SK-N-SH treated with all-trans-retinoic acid at 6 μM for 48 hours (cell line): Measurements from ENCODE around the gene DEAF1.

Source experiments
- CREB5 ChIP-seq: fragments of 250-450 bp; sonication (Bioruptor Pico); IDR thresholded peaks from 2 replicates; pipeline ENCODE4 v1.5.1; 2020; ENCODE audit warnings: low read depth, mild to moderate bottlenecking, moderate library complexity
- CSRNP3 ChIP-seq: fragments of 250-450 bp; sonication (Bioruptor Pico); IDR thresholded peaks from 2 replicates; pipeline ENCODE4 v1.5.1; 2021; ENCODE audit warnings: mild to moderate bottlenecking, moderate library complexity
- ESRRG ChIP-seq: fragments of 250-450 bp; sonication (Bioruptor Pico); IDR thresholded peaks from 2 replicates; pipeline ENCODE4 v1.6.1; 2021; ENCODE audit warnings: mild to moderate bottlenecking
- RARB ChIP-seq: fragments of 250-450 bp; sonication (Bioruptor Pico); IDR thresholded peaks from 2 replicates; pipeline ENCODE4 v1.8.0; 2021; ENCODE audit warnings: mild to moderate bottlenecking, moderate library complexity
- TCF4 ChIP-seq: fragments of 250-450 bp; sonication (Bioruptor Pico); IDR thresholded peaks from 2 replicates; pipeline ENCODE4 v1.8.0; 2021; ENCODE audit warnings: mild to moderate bottlenecking, moderate library complexity, borderline replicate concordance
- TOX ChIP-seq: fragments of 250-450 bp; sonication (Bioruptor Pico); IDR thresholded peaks from 2 replicates; pipeline ENCODE4 v1.8.0; 2021; ENCODE audit warnings: mild to moderate bottlenecking, moderate library complexity, borderline replicate concordance
- ZC3H10 ChIP-seq: fragments of 250-450 bp; sonication (Bioruptor Pico); IDR thresholded peaks from 2 replicates; pipeline ENCODE4 v1.5.1; 2021; ENCODE audit warnings: mild to moderate bottlenecking, moderate library complexity
- ZFP3 ChIP-seq: fragments of 250-450 bp; sonication (Bioruptor Pico); IDR thresholded peaks from 2 replicates; pipeline ENCODE4 v1.5.0; 2020; ENCODE audit warnings: mild to moderate bottlenecking, moderate library complexity
- TF ChIP-seq, protein P1 (sequence below): fragments of 250-450 bp; sonication (Bioruptor Pico); IDR thresholded peaks from 2 replicates; pipeline ENCODE4 v1.8.0; 2020; ENCODE audit warnings: mild to moderate bottlenecking, moderate library complexity, borderline replicate concordance
- TF ChIP-seq, protein P2 (sequence below): fragments of 250-450 bp; sonication (Bioruptor Pico); IDR thresholded peaks from 2 replicates; pipeline ENCODE4 v1.8.0; 2021; ENCODE audit warnings: low read depth, mild to moderate bottlenecking, moderate library complexity, borderline replicate concordance

DNA sequence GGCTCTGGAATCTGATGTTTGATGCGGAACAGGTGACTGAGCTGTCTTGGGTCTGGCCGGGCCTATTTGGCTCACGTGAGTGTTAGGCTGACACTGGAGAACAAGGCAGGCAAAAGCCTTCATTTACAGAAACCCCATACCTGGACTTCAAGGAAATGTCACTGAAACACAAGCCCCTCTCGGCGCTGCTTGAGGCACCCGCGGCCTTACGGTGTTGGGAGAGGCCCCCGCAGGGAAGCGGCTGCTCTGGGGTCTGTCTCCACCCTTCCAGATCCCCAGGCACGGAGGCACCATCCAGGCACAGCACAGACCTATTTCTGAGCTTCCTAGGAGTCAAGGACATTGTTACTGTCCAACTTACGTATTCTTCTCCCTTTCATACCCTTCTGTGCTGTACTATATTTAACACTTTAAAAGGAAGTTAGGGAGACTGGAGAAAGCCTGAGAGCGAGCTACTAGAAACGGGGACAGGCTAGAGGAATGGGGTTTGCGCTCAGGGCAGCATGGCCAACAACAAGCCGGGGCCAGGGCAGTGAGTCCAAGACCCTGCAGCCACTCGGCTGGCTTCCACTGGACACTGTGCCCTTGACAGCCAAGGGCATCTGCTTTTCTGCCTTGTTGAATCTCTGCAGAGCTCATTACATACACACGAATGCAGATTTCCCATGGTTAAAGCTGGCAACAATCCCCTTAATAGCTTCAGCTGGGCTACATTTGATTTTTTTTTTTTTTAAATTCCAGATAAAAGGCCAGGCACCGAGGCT lies 34.2 kb downstream of the DEAF1 start:
- TF ChIP-seq CREB5 (CRISPR knock-in tag) (no peak), TOX (CRISPR knock-in tag) (no peak), ESRRG (CRISPR knock-in tag) (no peak), TCF4 (CRISPR knock-in tag) (no peak), ZFP3 (CRISPR knock-in tag) (no peak), ZC3H10 (CRISPR knock-in tag) (no peak), CSRNP3 (no peak), RARB (no peak)
- TF ChIP-seq, protein P1, sequence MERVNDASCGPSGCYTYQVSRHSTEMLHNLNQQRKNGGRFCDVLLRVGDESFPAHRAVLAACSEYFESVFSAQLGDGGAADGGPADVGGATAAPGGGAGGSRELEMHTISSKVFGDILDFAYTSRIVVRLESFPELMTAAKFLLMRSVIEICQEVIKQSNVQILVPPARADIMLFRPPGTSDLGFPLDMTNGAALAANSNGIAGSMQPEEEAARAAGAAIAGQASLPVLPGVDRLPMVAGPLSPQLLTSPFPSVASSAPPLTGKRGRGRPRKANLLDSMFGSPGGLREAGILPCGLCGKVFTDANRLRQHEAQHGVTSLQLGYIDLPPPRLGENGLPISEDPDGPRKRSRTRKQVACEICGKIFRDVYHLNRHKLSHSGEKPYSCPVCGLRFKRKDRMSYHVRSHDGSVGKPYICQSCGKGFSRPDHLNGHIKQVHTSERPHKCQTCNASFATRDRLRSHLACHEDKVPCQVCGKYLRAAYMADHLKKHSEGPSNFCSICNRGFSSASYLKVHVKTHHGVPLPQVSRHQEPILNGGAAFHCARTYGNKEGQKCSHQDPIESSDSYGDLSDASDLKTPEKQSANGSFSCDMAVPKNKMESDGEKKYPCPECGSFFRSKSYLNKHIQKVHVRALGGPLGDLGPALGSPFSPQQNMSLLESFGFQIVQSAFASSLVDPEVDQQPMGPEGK (CRISPR knock-in tag), result no peak
- TF ChIP-seq, protein P2, sequence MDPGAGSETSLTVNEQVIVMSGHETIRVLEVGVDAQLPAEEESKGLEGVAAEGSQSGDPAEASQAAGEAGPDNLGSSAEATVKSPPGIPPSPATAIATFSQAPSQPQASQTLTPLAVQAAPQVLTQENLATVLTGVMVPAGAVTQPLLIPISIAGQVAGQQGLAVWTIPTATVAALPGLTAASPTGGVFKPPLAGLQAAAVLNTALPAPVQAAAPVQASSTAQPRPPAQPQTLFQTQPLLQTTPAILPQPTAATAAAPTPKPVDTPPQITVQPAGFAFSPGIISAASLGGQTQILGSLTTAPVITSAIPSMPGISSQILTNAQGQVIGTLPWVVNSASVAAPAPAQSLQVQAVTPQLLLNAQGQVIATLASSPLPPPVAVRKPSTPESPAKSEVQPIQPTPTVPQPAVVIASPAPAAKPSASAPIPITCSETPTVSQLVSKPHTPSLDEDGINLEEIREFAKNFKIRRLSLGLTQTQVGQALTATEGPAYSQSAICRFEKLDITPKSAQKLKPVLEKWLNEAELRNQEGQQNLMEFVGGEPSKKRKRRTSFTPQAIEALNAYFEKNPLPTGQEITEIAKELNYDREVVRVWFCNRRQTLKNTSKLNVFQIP, result no peak
